Spleen (tissue), 7 donors: ENCODE measurements around the gene UGT3A2.

ENCODE experiments used
- CTCF ChIP-seq, 11 experiments: fragments of 200-600 bp in 7 of 11; fragments of 450-650 bp in 4 of 11; sonication (generic) in 4 of 11; IDR thresholded peaks in 8 of 11; conservative IDR thresholded peaks in 3 of 11; 1 replicate in 7 of 11; 2 replicates in 4 of 11; pipeline versions ENCODE4 v1.4.0 to v1.8.0; 2016 to 2021; ENCODE audit warnings: antibody characterized with exemption in 11 of 11, inconsistent platforms in 4 of 11, mild to moderate bottlenecking in 1 of 11
- POLR2AphosphoS5 ChIP-seq, 3 donors: sonication (generic); formaldehyde crosslinking; IDR thresholded peaks; one replicate each; pipeline ENCODE4 v1.5.1; 2017; ENCODE audit warnings: antibody characterized with exemption in 3 of 3
- donor health status: DM: no; HTN: no; CAD: no; lungs with moderate emphysema.
- donor health status: DM: no; HTN: no; CAD: no.
- donor health status: DM: no; HTN: no; CAD: no.

GRCh38 chr5:36033047-36033446 is 33.6 kb downstream of the UGT3A2 start:
- no peak for TF ChIP-seq CTCF (IDR thresholded peaks at IDR 0.05 in 8 of 11, conservative IDR thresholded peaks at IDR 0.05 in 3 of 11)
- no peak for TF ChIP-seq POLR2AphosphoS5 (IDR thresholded peaks at IDR 0.05)
